ENCODE measurements around the gene FBXW4.

Gene FBXW4

GRCh38 chr10:101716891-101717659 is 22.1 kb upstream of the FBXW4 start:
- H3K23ac ChIP-seq (ENCODE audit: low read depth, low read length, poor library complexity): no peak overlapping the region
- no peak overlapping the region for H2AK5ac ChIP-seq (ENCODE audit: low read depth, low read length)
- DNase-seq (ENCODE audit: low spot score): no peak
- H3K4me1 ChIP-seq (ENCODE audit: control insufficient read depth in 2 of 2, insufficient read depth in 1 of 2, low read depth in 1 of 2, low read length in 2 of 2): no peaks in the 10 kb centered on the region
- no peak overlapping the region for H2BK120ac ChIP-seq (ENCODE audit: low read depth, low read length)
- no peak overlapping the region for H3K14ac ChIP-seq (ENCODE audit: low read length)
- no peak overlapping the region for H3K4ac ChIP-seq (ENCODE audit: low read length)
- no peak overlapping the region for H2AFZ ChIP-seq (ENCODE audit: low read length)
- no peaks in the 10 kb centered on the region for H3K36me3 ChIP-seq (replicated peaks in 1 of 2; ENCODE audit: control insufficient read depth in 2 of 2, insufficient read depth in 2 of 2, low read length in 2 of 2)
- peaks cover 0 to 41% (median 0%) of the 10 kb centered on the region in 3 experiments for H3K27me3 ChIP-seq (ENCODE audit: control insufficient read depth in 3 of 3, insufficient read depth in 3 of 3, low read depth in 1 of 3, low read length in 3 of 3)
- H3K4me3 ChIP-seq (ENCODE audit: low read length in 2 of 2): no peak overlapping the region
- H3K9me3 ChIP-seq (replicated peaks in 1 of 2; ENCODE audit: control insufficient read depth in 2 of 2, insufficient read depth in 1 of 2, low read depth in 1 of 2, low read length in 2 of 2): no peaks in the 10 kb centered on the region
- no peak overlapping the region for H2BK15ac ChIP-seq (ENCODE audit: low read length)
- no peak overlapping the region for H3K4me2 ChIP-seq (ENCODE audit: insufficient read depth, low read length, poor library complexity, severe bottlenecking)
- H4K91ac ChIP-seq (ENCODE audit: low read depth, low read length, poor library complexity): no peak overlapping the region
- H2BK5ac ChIP-seq (ENCODE audit: low read length): no peak overlapping the region
- H3K79me1 ChIP-seq (ENCODE audit: low read depth, low read length): no peaks in the 10 kb centered on the region
- no peak overlapping the region for H3K9ac ChIP-seq (ENCODE audit: low read depth, low read length, poor library complexity)
- H3K27ac ChIP-seq (replicated peaks; ENCODE audit: low read length): no peak overlapping the region
- H3K18ac ChIP-seq (ENCODE audit: low read length): no peak overlapping the region
- H2BK12ac ChIP-seq (ENCODE audit: low read length): no peak overlapping the region
- WGBS, 2 donors (ENCODE audit: extremely low coverage in 2 of 2, insufficient read length in 2 of 2, insufficient replicate concordance in 1 of 2): no CpG with 5 or more reads among the region's 10 CpGs
- no peak overlapping the region for H4K8ac ChIP-seq (ENCODE audit: low read depth, low read length)

- Histone ChIP-seq H3K14ac (ENCODE audit: low read length) (no peak overlapping the region), H4K91ac (ENCODE audit: low read depth, low read length, poor library complexity) (no peak overlapping the region), H3K27ac (replicated peaks; ENCODE audit: low read length) (no peak overlapping the region), H3K4me3 (ENCODE audit: low read length in 2 of 2) (no peak overlapping the region), H3K36me3 (replicated peaks in 1 of 2; ENCODE audit: control insufficient read depth in 2 of 2, insufficient read depth in 2 of 2, low read length in 2 of 2) (no peaks in the 10 kb centered on the region), H2BK15ac (ENCODE audit: low read length) (no peak overlapping the region), H2AK5ac (ENCODE audit: low read depth, low read length) (no peak overlapping the region), H3K4ac (ENCODE audit: low read length) (no peak overlapping the region), H2BK120ac (ENCODE audit: low read depth, low read length) (no peak overlapping the region), H3K4me2 (ENCODE audit: insufficient read depth, low read length, poor library complexity, severe bottlenecking) (no peak overlapping the region), H3K79me1 (ENCODE audit: low read depth, low read length) (no peaks in the 10 kb centered on the region), H3K9ac (ENCODE audit: low read depth, low read length, poor library complexity) (no peak overlapping the region), H3K27me3 (ENCODE audit: control insufficient read depth in 3 of 3, insufficient read depth in 3 of 3, low read depth in 1 of 3, low read length in 3 of 3) (peaks cover 0 to 42% (median 0%) of the 10 kb centered on the region in 3 experiments), H3K23ac (ENCODE audit: low read depth, low read length, poor library complexity) (no peak overlapping the region), H2BK12ac (ENCODE audit: low read length) (no peak overlapping the region), H2BK5ac (ENCODE audit: low read length) (no peak overlapping the region), H3K18ac (ENCODE audit: low read length) (no peak overlapping the region), H2AFZ (ENCODE audit: low read length) (no peak overlapping the region), H3K9me3 (replicated peaks in 1 of 2; ENCODE audit: control insufficient read depth in 2 of 2, insufficient read depth in 1 of 2, low read depth in 1 of 2, low read length in 2 of 2) (no peaks in the 10 kb centered on the region), H3K4me1 (ENCODE audit: control insufficient read depth in 2 of 2, insufficient read depth in 1 of 2, low read depth in 1 of 2, low read length in 2 of 2) (peaks cover 0 to 5% of the 10 kb centered on the region in 2 donors), H4K8ac (ENCODE audit: low read depth, low read length) (no peak overlapping the region)
- no peak for DNase-seq (ENCODE audit: low spot score)
- WGBS, 2 donors (ENCODE audit: extremely low coverage in 2 of 2, insufficient read length in 2 of 2, insufficient replicate concordance in 1 of 2): no CpG with 5 or more reads among the region's 2 CpGs
Observed at GRCh38 chr10:101712997-101713396, 18.0 kb upstream of the FBXW4 start.

DNA sequence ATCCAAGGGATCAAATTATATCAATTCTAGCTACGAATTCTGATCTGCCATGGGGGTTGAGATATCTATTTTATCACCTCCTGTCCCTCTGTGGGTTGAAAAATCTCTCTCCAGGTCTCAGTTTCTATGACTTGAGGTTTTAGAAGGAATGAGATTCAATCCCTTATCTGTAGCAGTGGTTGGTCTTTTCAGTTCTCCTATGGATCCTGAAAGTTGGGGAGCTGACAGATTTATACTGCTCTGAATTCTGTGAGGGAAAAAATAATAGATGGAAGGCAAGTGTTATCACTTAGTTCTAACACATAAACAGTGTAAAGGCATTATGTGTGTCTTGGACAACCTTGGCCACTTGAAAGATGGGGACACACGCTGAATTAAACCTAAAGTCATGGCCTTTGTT is 15.8 kb upstream of the FBXW4 start:
- WGBS, 2 donors (ENCODE audit: extremely low coverage in 2 of 2, insufficient read length in 2 of 2, insufficient replicate concordance in 1 of 2): no CpG with 5 or more reads among the region's 2 CpGs
- no peak for DNase-seq (ENCODE audit: low spot score)
- H2AK5ac ChIP-seq (ENCODE audit: low read depth, low read length): no peak overlapping the region
- H3K4me1 ChIP-seq (ENCODE audit: control insufficient read depth in 2 of 2, insufficient read depth in 1 of 2, low read depth in 1 of 2, low read length in 2 of 2): peaks cover 0 to 5% of the 10 kb centered on the region in 2 donors
- no peak overlapping the region for H2BK12ac ChIP-seq (ENCODE audit: low read length)
- H3K14ac ChIP-seq (ENCODE audit: low read length): no peak overlapping the region
- H3K18ac ChIP-seq (ENCODE audit: low read length): no peak overlapping the region
- no peak overlapping the region for H2AFZ ChIP-seq (ENCODE audit: low read length)
- no peak overlapping the region for H2BK5ac ChIP-seq (ENCODE audit: low read length)
- peaks cover 0 to 57% (median 0%) of the 10 kb centered on the region in 3 experiments for H3K27me3 ChIP-seq (ENCODE audit: control insufficient read depth in 3 of 3, insufficient read depth in 3 of 3, low read depth in 1 of 3, low read length in 3 of 3)
- no peak overlapping the region for H4K8ac ChIP-seq (ENCODE audit: low read depth, low read length)
- no peaks in the 10 kb centered on the region for H3K9me3 ChIP-seq (replicated peaks in 1 of 2; ENCODE audit: control insufficient read depth in 2 of 2, insufficient read depth in 1 of 2, low read depth in 1 of 2, low read length in 2 of 2)
- no peak overlapping the region for H3K4me2 ChIP-seq (ENCODE audit: insufficient read depth, low read length, poor library complexity, severe bottlenecking)
- no peak overlapping the region for H4K91ac ChIP-seq (ENCODE audit: low read depth, low read length, poor library complexity)
- no peaks in the 10 kb centered on the region for H3K79me1 ChIP-seq (ENCODE audit: low read depth, low read length)
- no peak overlapping the region for H3K9ac ChIP-seq (ENCODE audit: low read depth, low read length, poor library complexity)
- no peak overlapping the region for H3K4ac ChIP-seq (ENCODE audit: low read length)
- no peaks in the 10 kb centered on the region for H3K36me3 ChIP-seq (replicated peaks in 1 of 2; ENCODE audit: control insufficient read depth in 2 of 2, insufficient read depth in 2 of 2, low read length in 2 of 2)
- H2BK15ac ChIP-seq (ENCODE audit: low read length): no peak overlapping the region
- H3K4me3 ChIP-seq (ENCODE audit: low read length in 2 of 2): no peak overlapping the region
- H3K23ac ChIP-seq (ENCODE audit: low read depth, low read length, poor library complexity): no peak overlapping the region
- H3K27ac ChIP-seq (replicated peaks; ENCODE audit: low read length): no peak overlapping the region
- H2BK120ac ChIP-seq (ENCODE audit: low read depth, low read length): no peak overlapping the region

DNA sequence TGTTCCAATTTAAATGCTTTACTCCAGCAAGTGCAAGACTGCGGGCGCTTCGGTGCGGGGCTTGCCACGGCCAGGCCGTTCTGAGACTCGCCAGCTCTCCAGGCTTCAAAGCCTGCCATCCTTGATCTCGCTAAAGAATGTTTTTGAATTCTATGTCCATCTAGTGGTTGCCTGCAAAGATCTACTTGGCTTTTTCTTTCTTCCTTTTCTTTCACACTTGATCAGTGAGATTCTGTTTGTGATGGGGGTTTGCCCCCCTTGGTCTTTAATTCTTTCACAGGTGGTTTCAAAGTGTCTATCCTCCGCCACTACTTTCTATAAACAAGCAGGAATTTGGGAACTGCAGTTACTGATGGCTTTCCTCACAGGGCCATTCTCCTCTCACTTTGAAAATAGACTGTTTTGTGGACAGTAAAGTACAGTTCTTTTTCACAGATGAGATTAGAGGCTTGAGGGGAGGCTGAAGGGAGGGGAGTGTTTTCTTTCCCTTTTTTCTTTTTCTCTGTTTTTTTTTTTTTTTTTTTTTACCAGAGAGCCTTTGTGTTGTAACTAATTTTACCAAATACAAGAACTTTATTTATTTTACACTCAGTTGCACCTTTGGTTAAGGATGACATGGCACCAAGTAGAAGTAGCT is 15.2 kb upstream of the FBXW4 start:
- Histone ChIP-seq H2AK5ac (ENCODE audit: low read depth, low read length) (no peak overlapping the region), H3K36me3 (replicated peaks in 1 of 2; ENCODE audit: control insufficient read depth in 2 of 2, insufficient read depth in 2 of 2, low read length in 2 of 2) (no peaks in the 10 kb centered on the region), H2BK12ac (ENCODE audit: low read length) (no peak overlapping the region), H3K18ac (ENCODE audit: low read length) (no peak overlapping the region), H4K91ac (ENCODE audit: low read depth, low read length, poor library complexity) (no peak overlapping the region), H2BK15ac (ENCODE audit: low read length) (no peak overlapping the region), H3K14ac (ENCODE audit: low read length) (no peak overlapping the region), H3K9ac (ENCODE audit: low read depth, low read length, poor library complexity) (no peak overlapping the region), H3K4me2 (ENCODE audit: insufficient read depth, low read length, poor library complexity, severe bottlenecking) (no peak overlapping the region), H2AFZ (ENCODE audit: low read length) (no peak overlapping the region), H3K23ac (ENCODE audit: low read depth, low read length, poor library complexity) (no peak overlapping the region), H3K4me1 (ENCODE audit: control insufficient read depth in 2 of 2, insufficient read depth in 1 of 2, low read depth in 1 of 2, low read length in 2 of 2) (peaks cover 0 to 5% of the 10 kb centered on the region in 2 donors), H3K27me3 (ENCODE audit: control insufficient read depth in 3 of 3, insufficient read depth in 3 of 3, low read depth in 1 of 3, low read length in 3 of 3) (peaks cover 0 to 60% (median 0%) of the 10 kb centered on the region in 3 experiments), H2BK5ac (ENCODE audit: low read length) (no peak overlapping the region), H3K9me3 (replicated peaks in 1 of 2; ENCODE audit: control insufficient read depth in 2 of 2, insufficient read depth in 1 of 2, low read depth in 1 of 2, low read length in 2 of 2) (no peaks in the 10 kb centered on the region), H3K4me3 (ENCODE audit: low read length in 2 of 2) (no peak overlapping the region), H4K8ac (ENCODE audit: low read depth, low read length) (no peak overlapping the region), H3K4ac (ENCODE audit: low read length) (no peak overlapping the region), H3K79me1 (ENCODE audit: low read depth, low read length) (no peaks in the 10 kb centered on the region), H2BK120ac (ENCODE audit: low read depth, low read length) (no peak overlapping the region), H3K27ac (replicated peaks; ENCODE audit: low read length) (no peak overlapping the region)
- no CpG with 5 or more reads among the region's 9 CpGs for WGBS, 2 donors (ENCODE audit: extremely low coverage in 2 of 2, insufficient read length in 2 of 2, insufficient replicate concordance in 1 of 2)
- DNase-seq (ENCODE audit: low spot score): no peak

All from neuronal stem cell (in vitro differentiated cells).